Skeletal muscle satellite cell (primary cell): Measurements from ENCODE around the gene ASTN2.
"Not testable (repeated sequence)": the region's sequence is repeated elsewhere in the genome, so short reads cannot be mapped to it uniquely, and the experiment has no call there.

Experiments
- H3K27me3 ChIP-seq: 2 replicates; pipeline ENCODE4 v1.7.0; 2013; ENCODE audit warnings: low read length; ENCODE audit not compliant: control insufficient read depth, insufficient read depth
- H3K36me3 ChIP-seq: 2 replicates; pipeline ENCODE4 v1.7.0; 2013; ENCODE audit warnings: mild to moderate bottlenecking, control low read depth, low read length; ENCODE audit not compliant: insufficient read depth
- H3K4me1 ChIP-seq: 2 replicates; pipeline ENCODE4 v1.7.0; 2013; ENCODE audit warnings: low read length; ENCODE audit not compliant: control insufficient read depth, insufficient read depth
- H3K4me2 ChIP-seq: 2 replicates; pipeline ENCODE4 v1.7.0; 2013; ENCODE audit warnings: mild to moderate bottlenecking, low read length
- H3K4me3 ChIP-seq: 2 replicates; pipeline ENCODE4 v1.7.0; 2013; ENCODE audit warnings: low read length
- H3K9ac ChIP-seq: 2 replicates; pipeline ENCODE4 v1.7.0; 2013; ENCODE audit warnings: mild to moderate bottlenecking, low read depth, low read length, moderate library complexity
- H3K9me3 ChIP-seq: replicated peaks from 2 replicates; pipeline ENCODE4 v1.7.0; 2013; ENCODE audit warnings: mild to moderate bottlenecking, control low read depth, low read length

The ASTN2 gene

GRCh38 chr9:116837018-116837989, 577.6 kb downstream of the ASTN2 start:
- H3K4me1 ChIP-seq: peaks cover 10% of the 10 kb centered on the region
- H3K27me3 ChIP-seq: no peaks in the 10 kb centered on the region
- no peak overlapping the region for H3K4me3 ChIP-seq
- H3K4me2 ChIP-seq: peak overlapping the region; percentile 10
- H3K9ac ChIP-seq: no peak overlapping the region
- H3K9me3 ChIP-seq: no peaks in the 10 kb centered on the region
- no peaks in the 10 kb centered on the region for H3K36me3 ChIP-seq

- not testable (repeated sequence) for H3K4me2 ChIP-seq, H3K36me3 ChIP-seq, H3K4me3 ChIP-seq, H3K9me3 ChIP-seq, H3K27me3 ChIP-seq, H3K4me1 ChIP-seq, H3K9ac ChIP-seq
Observed at GRCh38 chr9:116830321-116830720, 584.5 kb downstream of the ASTN2 start.

DNA sequence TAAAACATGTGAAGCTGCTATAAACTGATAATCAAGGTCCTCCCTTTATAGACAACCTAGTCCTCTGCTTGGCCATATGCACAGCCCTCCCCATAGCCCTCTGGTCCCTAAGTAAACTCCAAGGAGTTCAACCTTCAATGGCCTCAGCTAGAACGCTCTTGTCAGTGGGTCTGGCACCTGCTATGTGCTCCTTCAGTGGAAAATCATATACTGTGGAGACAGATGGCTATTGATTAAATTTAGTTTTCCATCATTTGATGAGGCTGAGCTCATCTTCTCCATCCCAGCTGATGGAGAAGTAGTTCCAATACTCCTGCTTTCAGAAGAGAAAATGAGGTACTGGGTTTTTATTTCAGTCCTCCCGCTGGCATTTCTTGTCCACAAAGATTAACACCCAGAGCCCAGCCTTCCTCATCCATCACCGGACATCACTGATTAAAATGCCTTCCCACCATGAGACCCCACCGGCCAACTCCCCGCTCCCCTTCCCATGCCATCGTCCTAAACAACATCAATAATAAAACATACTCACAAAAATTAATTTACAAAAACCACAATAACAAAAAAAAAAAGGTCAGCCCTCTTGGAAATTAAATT, 593.1 kb downstream of the ASTN2 start:
- no peaks in the 10 kb centered on the region for H3K36me3 ChIP-seq
- no peaks in the 10 kb centered on the region for H3K9me3 ChIP-seq
- no peaks in the 10 kb centered on the region for H3K27me3 ChIP-seq
- no peak overlapping the region for H3K4me3 ChIP-seq
- no peaks in the 10 kb centered on the region for H3K4me1 ChIP-seq
- no peak overlapping the region for H3K9ac ChIP-seq
- H3K4me2 ChIP-seq: no peak overlapping the region

- Histone ChIP-seq H3K9ac (no peak overlapping the region), H3K4me3 (no peak overlapping the region), H3K4me1 (no peaks in the 10 kb centered on the region), H3K27me3 (no peaks in the 10 kb centered on the region), H3K4me2 (no peak overlapping the region), H3K9me3 (no peaks in the 10 kb centered on the region), H3K36me3 (no peaks in the 10 kb centered on the region)
Observed at GRCh38 chr9:116819116-116819515, 595.7 kb downstream of the ASTN2 start.

- Histone ChIP-seq H3K36me3 (no peaks in the 10 kb centered on the region), H3K4me3 (no peak overlapping the region), H3K4me1 (no peaks in the 10 kb centered on the region), H3K9me3 (no peaks in the 10 kb centered on the region), H3K4me2 (no peak overlapping the region), H3K27me3 (no peaks in the 10 kb centered on the region), H3K9ac (no peak overlapping the region)
Observed at GRCh38 chr9:116817762-116818161, 597.1 kb downstream of the ASTN2 start.

DNA sequence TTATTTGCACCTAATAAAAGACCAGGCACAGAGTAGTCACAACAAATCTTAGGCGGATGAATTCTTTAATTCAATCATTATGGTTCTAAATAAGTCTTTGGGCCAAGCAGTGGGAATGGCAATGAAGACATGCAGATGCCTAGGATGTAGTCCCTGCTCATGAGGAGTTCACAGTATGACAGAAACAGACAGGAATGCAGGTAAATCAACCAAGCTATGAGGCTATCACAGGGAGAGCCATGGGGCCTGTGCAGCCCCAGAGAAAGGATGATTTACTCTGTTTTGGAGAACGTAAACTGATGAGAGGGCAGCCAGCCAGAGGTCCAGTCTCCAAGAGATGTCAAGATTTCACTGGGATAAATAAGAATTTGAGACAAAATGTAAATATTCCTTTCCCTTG, 598.4 kb downstream of the ASTN2 start:
- H3K4me1 ChIP-seq: no peaks in the 10 kb centered on the region
- no peak overlapping the region for H3K4me2 ChIP-seq
- no peaks in the 10 kb centered on the region for H3K27me3 ChIP-seq
- no peak overlapping the region for H3K9ac ChIP-seq
- H3K36me3 ChIP-seq: no peaks in the 10 kb centered on the region
- no peaks in the 10 kb centered on the region for H3K9me3 ChIP-seq
- no peak overlapping the region for H3K4me3 ChIP-seq

DNA sequence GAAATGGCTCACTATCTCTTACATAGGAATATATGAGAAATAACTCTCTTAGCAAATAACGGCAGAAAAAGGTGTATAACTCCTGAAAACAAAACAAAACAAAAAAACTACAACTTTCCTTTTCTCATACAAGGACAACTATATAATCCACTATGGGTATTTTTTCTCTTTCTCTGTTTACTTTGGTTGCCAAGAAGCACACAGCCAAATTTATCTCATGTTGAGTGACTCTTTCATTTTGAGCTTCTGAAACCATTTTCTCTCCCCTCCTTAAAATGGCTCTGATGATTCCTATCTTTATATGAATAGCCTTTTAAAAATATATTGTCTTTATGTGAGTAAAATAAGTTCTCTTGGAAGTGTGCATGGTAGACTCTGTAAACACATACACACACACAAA, 599.0 kb downstream of the ASTN2 start:
- no peak overlapping the region for H3K4me2 ChIP-seq

GRCh38 chr9:116813031-116813300, 601.9 kb downstream of the ASTN2 start:
- H3K4me1 ChIP-seq: no peaks in the 10 kb centered on the region
- no peaks in the 10 kb centered on the region for H3K36me3 ChIP-seq
- no peaks in the 10 kb centered on the region for H3K9me3 ChIP-seq
- H3K4me2 ChIP-seq: no peak overlapping the region
- H3K9ac ChIP-seq: no peak overlapping the region
- H3K4me3 ChIP-seq: no peak overlapping the region
- no peaks in the 10 kb centered on the region for H3K27me3 ChIP-seq

More for the DNA sequence above, 599.0 kb downstream of the ASTN2 start:
- no peak overlapping the region for H3K4me3 ChIP-seq
- no peaks in the 10 kb centered on the region for H3K27me3 ChIP-seq
- no peaks in the 10 kb centered on the region for H3K9me3 ChIP-seq
- no peak overlapping the region for H3K9ac ChIP-seq
- H3K36me3 ChIP-seq: no peaks in the 10 kb centered on the region
- H3K4me1 ChIP-seq: no peaks in the 10 kb centered on the region

DNA sequence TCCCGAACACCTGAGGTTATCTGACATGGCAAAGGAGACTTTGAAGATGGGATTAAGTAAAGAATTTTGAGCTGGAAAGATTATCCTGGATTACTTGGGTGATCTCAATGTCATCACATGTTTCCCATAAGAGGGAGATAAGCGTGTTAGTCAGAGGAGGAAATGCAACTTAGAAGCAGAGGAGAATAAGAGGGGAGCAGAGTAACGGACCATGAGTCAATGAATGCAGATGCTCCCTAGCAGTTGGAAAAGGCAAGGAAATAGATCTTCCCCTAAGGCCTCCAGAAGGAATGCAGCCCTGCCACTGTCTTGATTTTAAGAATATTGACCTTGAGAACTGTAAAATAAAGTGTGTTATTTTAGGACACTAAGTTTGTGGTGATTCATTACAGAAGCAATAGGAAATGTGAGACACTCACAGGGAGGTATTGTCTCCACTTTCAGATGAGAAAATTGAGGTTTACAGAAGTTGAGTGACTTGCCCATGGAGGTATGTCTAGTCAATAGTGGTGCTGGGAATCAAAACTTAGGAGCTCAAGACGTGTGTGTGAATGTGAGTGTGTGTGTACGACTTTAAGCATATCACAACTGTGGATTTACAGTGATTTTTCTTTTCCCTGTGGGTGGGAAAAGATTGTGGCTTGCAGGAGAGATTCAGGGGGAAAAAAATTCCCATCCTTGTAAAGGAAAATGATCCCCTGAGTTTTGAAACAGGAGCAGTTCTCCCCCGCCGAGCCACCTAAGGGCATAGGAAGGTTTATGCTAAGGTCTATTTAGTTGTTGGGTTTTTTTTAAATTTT, 602.4 kb downstream of the ASTN2 start:
- H3K4me1 ChIP-seq: no peaks in the 10 kb centered on the region

GRCh38 chr9:116809656-116810055, 605.2 kb downstream of the ASTN2 start:
- no peak overlapping the region for H3K4me2 ChIP-seq
- H3K9ac ChIP-seq: no peak overlapping the region
- no peak overlapping the region for H3K4me3 ChIP-seq
- no peaks in the 10 kb centered on the region for H3K4me1 ChIP-seq
- no peaks in the 10 kb centered on the region for H3K27me3 ChIP-seq
- no peaks in the 10 kb centered on the region for H3K36me3 ChIP-seq
- no peaks in the 10 kb centered on the region for H3K9me3 ChIP-seq

More for the DNA sequence above, 602.4 kb downstream of the ASTN2 start:
- H3K9ac ChIP-seq: no peak overlapping the region
- H3K4me2 ChIP-seq: no peak overlapping the region
- no peak overlapping the region for H3K4me3 ChIP-seq
- no peaks in the 10 kb centered on the region for H3K36me3 ChIP-seq
- no peaks in the 10 kb centered on the region for H3K9me3 ChIP-seq
- H3K27me3 ChIP-seq: no peaks in the 10 kb centered on the region

DNA sequence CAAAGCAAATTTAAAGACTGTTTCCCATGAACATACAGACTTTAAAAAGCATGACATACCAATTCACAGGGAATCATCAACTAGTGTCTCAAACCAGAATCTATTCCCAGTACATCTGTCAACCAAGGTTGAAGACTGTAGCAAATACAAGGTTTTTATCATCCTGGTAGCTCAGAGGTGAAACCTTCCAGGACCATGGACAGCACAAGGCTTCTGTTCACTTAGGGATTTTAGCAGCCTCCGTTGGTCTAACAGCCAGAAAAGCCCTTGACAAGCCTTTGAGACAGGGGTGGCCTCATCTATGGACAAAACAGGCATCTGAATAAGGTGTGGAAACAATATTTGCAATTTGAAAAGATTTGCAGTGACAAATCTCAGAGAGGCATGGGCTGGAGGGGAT, 608.8 kb downstream of the ASTN2 start:
- Histone ChIP-seq H3K4me1 (no peaks in the 10 kb centered on the region), H3K36me3 (no peaks in the 10 kb centered on the region), H3K9me3 (no peaks in the 10 kb centered on the region), H3K27me3 (no peaks in the 10 kb centered on the region), H3K9ac (no peak overlapping the region), H3K4me3 (no peak overlapping the region), H3K4me2 (no peak overlapping the region)
